HG03565 (cell line): ENCODE measurements around the gene PPM1F.
A peak's percentile ranks its signal among the peaks of the same experiment; 100 is the strongest.
"Not testable (repeated sequence)": the region's sequence is repeated elsewhere in the genome, so short reads cannot be mapped to it uniquely, and the experiment has no call there.

Experiments
- ATAC-seq: cut with Tn5 transposase; IDR thresholded peaks from one replicate; pipeline ENCODE4 v1.9.1; 2021; ENCODE audit warnings: mild to moderate bottlenecking, moderate library complexity; ENCODE audit not compliant: unreplicated experiment

Gene PPM1F

GRCh38 chr22:21942407-21943343 is 10.0 kb downstream of the PPM1F start:
- ATAC-seq: no peak

GRCh38 chr22:21941921-21942320 is 10.7 kb downstream of the PPM1F start:
- no peak for ATAC-seq

GRCh38 chr22:21940521-21940920 is 12.1 kb downstream of the PPM1F start:
- no peak for ATAC-seq

GRCh38 chr22:21939935-21940334 is 12.7 kb downstream of the PPM1F start:
- ATAC-seq: not testable (repeated sequence)

- ATAC-seq: no peak
Observed at GRCh38 chr22:21939461-21939913, 13.2 kb downstream of the PPM1F start.

GRCh38 chr22:21938906-21939305 is 13.7 kb downstream of the PPM1F start:
- ATAC-seq: no peak

GRCh38 chr22:21938071-21938822 is 14.4 kb downstream of the PPM1F start:
- ATAC-seq: peak; percentile 87

GRCh38 chr22:21937821-21938070 is 14.9 kb downstream of the PPM1F start:
- no peak for ATAC-seq

GRCh38 chr22:21937041-21937820 is 15.4 kb downstream of the PPM1F start:
- ATAC-seq: no peak

- no peak for ATAC-seq
Observed at GRCh38 chr22:21936151-21936775, 16.4 kb downstream of the PPM1F start.

GRCh38 chr22:21933910-21934309 is 18.7 kb downstream of the PPM1F start:
- ATAC-seq: no peak

- no peak for ATAC-seq
Observed at GRCh38 chr22:21933413-21933812, 19.2 kb downstream of the PPM1F start.

- ATAC-seq: no peak
Observed at GRCh38 chr22:21932347-21932746, 20.3 kb downstream of the PPM1F start.

GRCh38 chr22:21931056-21931455 is 21.6 kb downstream of the PPM1F start:
- no peak for ATAC-seq

- no peak for ATAC-seq
Observed at GRCh38 chr22:21929253-21929652, 23.4 kb downstream of the PPM1F start.

GRCh38 chr22:21928048-21928447 is 24.6 kb downstream of the PPM1F start:
- no peak for ATAC-seq

- no peak for ATAC-seq
Observed at GRCh38 chr22:21927174-21927823, 25.3 kb downstream of the PPM1F start.

GRCh38 chr22:21926728-21927127 is 25.9 kb downstream of the PPM1F start:
- ATAC-seq: no peak

GRCh38 chr22:21923163-21923561 is 29.5 kb downstream of the PPM1F start:
- no peak for ATAC-seq

GRCh38 chr22:21922370-21923162 is 30.1 kb downstream of the PPM1F start:
- no peak for ATAC-seq
